Measurements from ENCODE around the gene TP53BP1.

TP53BP1 gene

GRCh38 chr15:43517354-43518196, 24.6 kb upstream of the TP53BP1 start, which contains the start of gene MAP1A:
MAP1A (plus strand) TSS chr15:43517608; CDS start chr15:43521474, 3,866 bp downstream.
- DNase-seq: no peak

GRCh38 chr15:43516801-43517353, 23.9 kb upstream of the TP53BP1 start:
- DNase-seq: no peak

- no peak for DNase-seq
Observed at GRCh38 chr15:43516185-43516584, 23.2 kb upstream of the TP53BP1 start.

DNA sequence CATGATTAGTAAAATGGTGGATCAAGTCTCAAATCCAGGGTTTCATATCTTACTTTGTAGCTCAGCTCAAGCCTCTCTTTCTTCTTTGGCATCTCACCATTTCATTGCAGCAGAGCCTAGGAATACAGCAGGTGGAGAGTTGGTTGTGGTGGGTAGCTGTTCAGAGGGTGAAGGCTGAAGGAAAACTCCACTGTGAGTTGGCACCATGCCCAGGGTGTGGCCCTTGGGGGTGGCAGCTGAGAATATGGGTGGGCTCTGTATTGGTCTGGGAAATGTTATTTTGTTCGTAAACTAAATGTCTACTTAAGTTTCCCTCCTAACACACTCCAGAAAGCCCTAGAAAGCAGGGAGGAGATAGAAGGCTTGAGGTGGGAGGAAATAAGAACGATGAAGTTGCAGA, 22.8 kb upstream of the TP53BP1 start:
- DNase-seq: no peak

DNA sequence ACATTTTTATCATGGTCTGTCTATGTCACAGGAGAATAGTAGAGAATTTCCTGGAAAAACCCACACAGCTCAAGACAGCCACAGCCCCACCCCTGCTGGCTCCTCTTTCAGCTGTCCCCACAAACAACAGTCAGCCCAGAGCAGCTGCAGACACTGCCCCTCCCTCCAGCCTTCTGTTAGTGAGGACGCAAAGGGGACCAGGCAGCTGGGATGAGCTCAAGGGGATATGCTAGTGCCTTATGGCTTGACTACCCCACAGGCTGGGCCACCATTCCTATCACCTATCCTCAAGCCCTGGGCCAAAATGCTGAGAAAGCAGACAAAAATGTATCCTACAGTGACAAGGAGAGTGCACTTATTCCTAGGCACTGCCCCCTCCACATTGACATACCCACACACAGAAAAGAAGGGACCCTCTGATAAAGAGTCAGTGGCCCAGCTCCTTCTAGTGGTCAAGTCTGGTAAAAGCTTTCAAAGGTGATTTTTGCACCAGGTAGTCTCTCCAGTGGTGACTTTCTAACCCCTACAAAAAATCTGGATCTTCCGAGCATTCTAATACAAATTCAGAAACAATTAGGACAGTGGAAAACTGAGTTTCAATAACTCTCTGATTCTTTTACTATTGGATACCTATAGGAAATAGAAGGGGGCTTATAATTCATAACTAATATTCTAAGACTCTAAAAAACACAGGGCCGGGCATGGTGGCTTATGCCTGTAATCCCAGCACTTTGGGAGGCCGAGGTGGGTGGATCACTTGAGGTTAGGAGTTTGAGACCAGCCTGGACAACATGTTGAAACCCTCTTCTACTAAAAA, 21.5 kb upstream of the TP53BP1 start:
- no peak for DNase-seq

DNA sequence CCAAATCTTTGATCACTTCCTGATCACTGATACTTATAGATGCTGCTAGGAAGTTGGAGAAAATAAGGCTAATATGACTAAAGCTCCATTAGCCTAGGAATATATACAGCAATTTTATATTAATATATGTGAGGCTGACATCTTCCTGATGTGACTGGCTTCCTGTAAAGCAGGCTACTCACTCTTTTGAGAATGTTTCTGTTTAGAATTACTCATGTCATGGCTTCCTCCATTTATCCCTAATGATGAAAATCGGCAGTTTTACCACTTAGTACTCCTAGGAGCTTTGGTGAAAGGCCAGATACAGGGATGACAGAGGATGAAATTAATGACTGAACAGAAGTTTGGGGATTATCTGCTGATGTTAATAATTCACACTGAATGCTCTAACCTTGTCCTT, 20.6 kb upstream of the TP53BP1 start:
- DNase-seq: no peak

DNA sequence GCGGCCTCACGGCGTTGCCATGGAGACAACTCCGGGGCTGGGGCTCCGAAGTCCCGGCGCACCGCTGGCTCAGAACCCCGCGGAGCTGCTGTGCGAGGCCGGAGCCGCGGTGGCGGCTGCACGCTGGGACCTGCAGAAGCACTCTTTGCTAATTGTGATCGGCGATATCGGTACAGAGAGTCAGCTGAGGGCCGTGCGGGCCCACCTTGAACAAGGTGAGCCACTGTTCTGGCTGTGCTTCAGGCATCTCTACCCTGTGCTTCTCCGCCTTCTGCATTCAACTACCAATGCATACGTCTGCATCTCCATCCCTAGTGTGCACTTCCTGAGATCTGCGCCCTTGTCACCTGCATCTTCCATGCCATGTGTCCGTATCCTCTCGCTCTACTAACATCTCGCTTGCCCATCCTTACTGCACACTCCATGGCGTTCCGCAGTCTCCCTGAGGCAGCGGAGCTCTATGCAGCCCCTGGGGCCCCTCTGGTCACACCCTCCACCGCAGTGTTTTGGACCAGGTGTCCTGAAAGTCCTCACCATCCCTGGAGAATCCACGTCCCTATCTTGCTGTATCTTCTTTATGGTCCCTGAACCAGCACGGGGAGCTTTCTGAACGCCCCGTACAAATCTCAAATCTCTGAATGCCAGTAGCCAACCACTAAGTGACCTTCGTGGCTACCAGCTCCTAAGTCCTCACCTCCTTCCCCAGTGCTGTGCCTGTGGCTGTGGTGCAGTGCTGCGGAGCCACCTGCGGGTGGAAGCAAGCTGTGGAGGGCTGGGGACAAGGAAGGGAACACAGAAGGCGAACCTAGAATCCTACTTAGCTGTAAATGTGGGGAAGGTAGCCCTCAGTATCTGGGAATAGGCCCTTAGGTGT, 18.3 kb upstream of the TP53BP1 start:
- no peak for DNase-seq

DNA sequence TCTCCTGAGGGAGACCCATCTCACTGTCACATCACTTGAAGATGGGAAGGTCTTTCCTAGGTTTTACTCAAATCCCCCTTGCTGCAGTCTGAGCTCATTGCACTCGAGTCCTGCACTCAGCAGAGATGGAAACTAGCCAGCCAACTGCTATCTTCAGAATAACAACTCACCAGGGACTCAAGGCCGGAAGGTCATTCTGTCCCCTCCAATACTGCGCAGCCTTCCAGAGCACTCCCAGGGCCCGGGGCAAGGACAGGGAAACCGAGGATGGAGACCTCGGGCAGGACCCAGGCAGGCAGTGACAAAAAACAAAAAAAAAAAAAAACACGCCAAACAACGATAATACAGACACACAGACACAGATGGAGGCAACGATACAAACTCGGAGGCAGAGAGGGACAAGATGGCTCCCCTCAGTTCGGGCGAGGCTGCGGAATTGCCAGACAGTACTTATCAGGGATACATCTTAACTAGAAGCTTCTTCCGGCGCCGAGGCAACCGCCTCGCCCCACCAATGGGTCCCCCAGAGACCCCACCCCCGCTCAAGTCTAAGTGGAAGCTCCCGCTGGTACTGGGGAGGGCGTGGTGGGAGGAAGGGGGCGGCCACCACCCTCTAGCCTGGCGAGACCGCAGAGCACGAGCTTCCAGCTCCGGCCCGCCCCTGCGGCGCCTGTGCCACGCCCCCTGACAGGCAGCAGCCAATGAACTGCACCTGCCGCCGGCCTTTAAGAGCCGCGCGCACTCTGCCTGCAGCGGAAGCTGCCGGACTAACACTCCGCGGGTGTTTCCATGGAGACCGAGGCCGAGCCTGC, 17.4 kb upstream of the TP53BP1 start:
- DNase-seq: peak; percentile 44

GRCh38 chr15:43509660-43510199, 16.8 kb upstream of the TP53BP1 start:
- DNase-seq: no peak

DNA sequence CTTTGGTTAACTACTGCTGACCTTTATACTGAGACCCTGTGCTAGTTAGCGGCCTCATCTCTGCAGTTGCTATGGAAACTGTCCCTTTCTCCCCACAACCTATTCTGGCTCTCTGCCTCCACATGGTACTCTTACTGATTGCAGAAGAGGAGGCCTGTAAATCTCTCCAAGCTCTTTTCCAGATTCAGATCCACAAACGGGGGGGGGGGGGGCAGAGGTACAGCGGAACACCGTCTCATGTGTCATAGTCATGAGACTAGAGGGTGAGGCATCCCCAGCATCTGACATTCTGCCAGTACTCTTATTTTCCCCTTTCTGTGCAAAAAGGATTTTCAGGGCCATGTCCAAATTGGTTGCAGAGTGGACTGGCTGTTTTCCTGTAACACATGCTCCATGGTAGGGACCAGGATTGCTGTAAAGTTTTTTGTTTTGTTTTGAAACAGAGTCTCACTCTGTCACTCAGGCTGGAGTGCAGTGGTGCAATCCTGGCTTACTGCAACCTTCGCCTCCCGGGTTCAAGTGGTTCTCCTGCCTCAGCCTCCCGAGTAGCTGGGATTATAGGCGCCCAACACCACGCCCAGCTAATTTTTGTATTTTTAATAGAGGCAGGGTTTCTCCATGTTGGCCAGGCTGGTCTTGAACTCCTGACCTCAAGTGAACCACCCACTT, 16.2 kb upstream of the TP53BP1 start:
- no peak for DNase-seq

DNA sequence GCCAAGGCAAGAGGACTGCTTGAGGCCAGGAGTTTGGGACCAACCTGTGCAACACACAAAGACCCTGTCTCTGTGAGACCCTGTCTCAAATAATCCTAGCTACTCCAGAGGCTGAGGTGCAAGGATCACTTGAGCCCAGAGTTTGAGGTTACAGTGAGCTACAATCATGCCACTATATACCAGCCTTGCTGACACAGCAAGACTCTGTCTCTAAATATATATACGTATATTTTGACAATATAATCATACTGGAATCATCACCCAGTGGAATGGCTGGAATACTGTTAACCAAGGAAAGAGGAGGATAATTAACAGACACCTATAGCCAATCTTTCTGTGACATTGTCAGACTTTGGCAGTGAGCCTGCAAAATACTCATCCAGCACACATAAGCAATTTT, 15.5 kb upstream of the TP53BP1 start:
- DNase-seq: no peak

DNA sequence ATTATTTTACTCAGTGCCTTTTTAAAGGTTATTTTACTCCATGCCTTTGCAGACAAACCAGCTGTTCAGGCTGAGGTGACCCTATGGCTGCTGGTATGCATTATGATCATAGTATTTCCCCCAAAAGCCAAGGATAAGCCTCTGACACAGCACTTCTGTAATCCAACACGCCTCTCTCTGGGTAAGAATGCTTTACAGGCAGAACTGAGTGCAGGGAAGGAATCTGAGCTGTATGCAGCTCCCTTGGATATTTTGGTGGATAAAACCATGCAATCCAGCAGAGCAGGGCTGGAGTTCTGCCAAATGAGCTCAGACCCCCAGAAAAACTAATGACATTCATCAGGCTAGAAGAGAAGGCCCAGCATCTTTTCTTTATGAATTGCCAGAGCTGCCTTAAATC, 12.8 kb upstream of the TP53BP1 start:
- no peak for DNase-seq

- DNase-seq: no peak
Observed at GRCh38 chr15:43499635-43500034, 6.7 kb upstream of the TP53BP1 start.

- DNase-seq: no peak
Observed at GRCh38 chr15:43498990-43499389, 6.0 kb upstream of the TP53BP1 start.

- DNase-seq: no peak
Observed at GRCh38 chr15:43493703-43494472, 932 bp upstream of the TP53BP1 start.

GRCh38 chr15:43492266-43492665, 690 bp downstream of the TP53BP1 start:
- DNase-seq: no peak

- peak; percentile 6 for DNase-seq
Observed at GRCh38 chr15:43489191-43489590, 3.8 kb downstream of the TP53BP1 start.

GRCh38 chr15:43488790-43489189, 4.2 kb downstream of the TP53BP1 start:
- DNase-seq: no peak

DNA sequence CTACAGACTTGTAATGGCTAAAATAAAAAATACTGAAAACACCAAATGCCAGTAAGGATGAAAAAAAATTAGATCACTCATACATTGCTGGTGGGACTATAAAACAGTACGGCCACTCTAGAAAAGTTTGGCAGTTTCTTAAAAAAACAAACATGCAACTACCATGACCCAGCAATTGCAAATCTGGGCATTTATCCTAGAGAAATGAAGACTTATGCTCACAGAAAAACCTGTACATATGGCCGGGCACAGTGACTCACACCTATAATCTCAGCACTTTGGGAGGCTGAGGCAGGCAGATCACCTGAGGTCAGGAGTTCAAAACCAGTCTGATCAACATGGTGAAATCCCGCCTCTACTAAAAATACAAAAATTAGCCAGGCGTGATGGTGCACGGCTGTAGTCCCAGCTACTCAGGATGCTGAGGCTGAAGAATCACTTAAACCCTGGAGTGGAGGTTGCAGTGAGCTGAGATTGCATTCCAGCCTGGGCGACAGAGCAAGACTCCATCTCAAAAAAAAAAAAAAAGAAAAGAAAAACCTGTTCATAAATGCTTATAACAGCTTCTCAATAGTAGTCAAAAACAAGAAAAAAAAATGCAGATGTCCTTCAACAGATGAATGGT, 5.6 kb downstream of the TP53BP1 start:
- no peak for DNase-seq

- no peak for DNase-seq
Observed at GRCh38 chr15:43484455-43484854, 8.5 kb downstream of the TP53BP1 start.

Data from NCI-H2029 treated with DMSO at 0.1 percent for 48 hours (cell line).